Measurements from ENCODE around the gene CMTM5.

Gene CMTM5

DNA sequence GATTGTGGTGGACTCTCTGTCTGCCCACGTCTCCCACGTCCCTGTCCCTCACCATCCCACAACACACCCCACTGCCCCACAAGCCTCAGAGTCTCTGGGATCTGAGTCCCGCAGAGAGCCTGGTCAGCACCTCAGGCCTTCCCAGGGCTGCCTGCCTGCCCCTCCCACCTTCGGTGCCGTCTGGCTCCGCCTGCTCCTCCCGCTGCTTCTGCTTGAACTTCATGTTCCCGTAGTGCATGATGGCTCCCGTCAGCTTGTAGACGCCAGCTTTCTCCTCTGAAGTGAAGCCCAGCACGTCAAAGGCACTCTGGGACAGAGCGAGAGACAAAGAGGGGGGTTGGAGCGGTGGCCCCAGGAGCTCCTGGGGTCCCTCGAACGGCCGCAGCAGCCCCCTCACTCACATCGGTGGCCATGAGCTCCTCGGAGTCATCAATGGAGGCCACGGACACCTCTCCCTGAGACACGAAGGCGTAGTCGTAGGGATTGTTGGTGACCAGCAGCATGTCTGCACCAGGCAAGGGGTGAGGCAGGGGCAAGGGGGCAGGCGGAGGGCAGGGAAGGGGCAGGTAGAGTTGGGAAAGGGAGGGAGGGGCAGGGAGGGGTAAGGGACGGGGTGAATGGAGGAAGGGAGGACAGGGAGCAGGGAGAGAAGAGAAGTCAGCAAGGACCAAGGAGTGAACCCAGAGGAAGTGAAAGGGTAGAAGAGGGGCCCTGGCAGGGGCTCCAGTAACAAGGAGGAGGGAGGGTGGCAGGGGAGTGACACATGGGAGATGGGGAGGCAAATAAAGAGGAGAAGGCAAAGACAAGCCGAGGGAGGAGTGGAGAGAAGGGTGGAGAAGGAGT lies 25.7 kb downstream of the CMTM5 start:
- Histone ChIP-seq H3K79me1 (ENCODE audit: low read length) (no peaks in the 10 kb centered on the region), H3K27me3 (ENCODE audit: insufficient read depth, low read length) (no peaks in the 10 kb centered on the region), H3K14ac (ENCODE audit: low read length) (no peak overlapping the region), H3K23ac (ENCODE audit: low read length) (no peak overlapping the region), H2BK5ac (ENCODE audit: low read depth, low read length, poor library complexity) (no peak overlapping the region), H4K8ac (ENCODE audit: low read depth, low read length) (no peak overlapping the region), H3K9me3 (ENCODE audit: insufficient read depth, low read depth, low read length) (peaks cover 6% of the 10 kb centered on the region), H3K27ac (ENCODE audit: low read depth, low read length) (no peak overlapping the region), H3K9ac (ENCODE audit: low read length) (no peak overlapping the region), H4K12ac (ENCODE audit: low read depth, low read length) (no peak overlapping the region), H2BK120ac (ENCODE audit: insufficient read depth, low read length, poor library complexity) (no peak overlapping the region), H3K4me1 (ENCODE audit: control insufficient read depth in 1 of 2, insufficient read depth in 2 of 2, low read length in 2 of 2) (no peaks in the 10 kb centered on the region), H3K18ac (ENCODE audit: low read length) (no peak overlapping the region), H2AFZ (ENCODE audit: insufficient read depth, low read length, poor library complexity) (no peak overlapping the region), H4K91ac (ENCODE audit: low read depth, low read length) (no peak overlapping the region), H2AK5ac (ENCODE audit: low read length) (no peak overlapping the region), H3K4ac (ENCODE audit: low read depth, low read length) (no peak overlapping the region), H3K79me2 (ENCODE audit: control insufficient read depth, insufficient read depth, low read length, poor library complexity) (no peaks in the 10 kb centered on the region), H3K4me2 (ENCODE audit: low read length) (no peak overlapping the region), H3K36me3 (ENCODE audit: control insufficient read depth in 1 of 2, insufficient read depth in 2 of 2, low read length in 2 of 2) (no peaks in the 10 kb centered on the region), H2BK12ac (ENCODE audit: low read length) (no peak overlapping the region), H3K4me3 (ENCODE audit: low read depth, low read length) (no peak overlapping the region)
- DNase-seq = no peak
- WGBS (ENCODE audit: extremely low coverage, insufficient coverage, insufficient read length) = no CpG with 5 or more reads among the region's 25 CpGs

DNA sequence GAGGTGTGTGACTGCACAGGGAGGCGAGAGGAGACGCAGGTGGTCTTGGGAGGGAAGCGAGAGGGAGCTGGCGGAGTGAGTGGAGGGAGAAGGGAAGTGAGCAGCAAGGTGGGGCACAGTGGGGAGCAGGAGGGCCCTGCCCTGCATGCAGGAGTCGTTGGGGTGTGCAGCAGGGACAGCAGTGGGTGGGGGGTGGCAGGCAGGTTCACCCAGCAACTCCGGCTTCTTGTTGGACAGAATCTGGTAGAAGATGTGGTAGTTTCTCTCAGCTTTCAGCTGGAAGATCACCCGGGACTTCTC lies 26.2 kb downstream of the CMTM5 start:
- Histone ChIP-seq H3K4me3 (ENCODE audit: low read depth, low read length) (no peak overlapping the region), H2BK120ac (ENCODE audit: insufficient read depth, low read length, poor library complexity) (no peak overlapping the region), H3K79me2 (ENCODE audit: control insufficient read depth, insufficient read depth, low read length, poor library complexity) (no peaks in the 10 kb centered on the region), H3K4me2 (ENCODE audit: low read length) (no peak overlapping the region), H3K4ac (ENCODE audit: low read depth, low read length) (no peak overlapping the region), H3K36me3 (ENCODE audit: control insufficient read depth in 1 of 2, insufficient read depth in 2 of 2, low read length in 2 of 2) (no peaks in the 10 kb centered on the region), H2AK5ac (ENCODE audit: low read length) (no peak overlapping the region), H3K18ac (ENCODE audit: low read length) (no peak overlapping the region), H4K8ac (ENCODE audit: low read depth, low read length) (no peak overlapping the region), H3K14ac (ENCODE audit: low read length) (no peak overlapping the region), H3K23ac (ENCODE audit: low read length) (no peak overlapping the region), H4K12ac (ENCODE audit: low read depth, low read length) (no peak overlapping the region), H3K79me1 (ENCODE audit: low read length) (no peaks in the 10 kb centered on the region), H3K27ac (ENCODE audit: low read depth, low read length) (no peak overlapping the region), H2AFZ (ENCODE audit: insufficient read depth, low read length, poor library complexity) (no peak overlapping the region), H3K27me3 (ENCODE audit: insufficient read depth, low read length) (no peaks in the 10 kb centered on the region), H3K9me3 (ENCODE audit: insufficient read depth, low read depth, low read length) (peaks cover 6% of the 10 kb centered on the region), H3K9ac (ENCODE audit: low read length) (no peak overlapping the region), H2BK12ac (ENCODE audit: low read length) (no peak overlapping the region), H3K4me1 (ENCODE audit: control insufficient read depth in 1 of 2, insufficient read depth in 2 of 2, low read length in 2 of 2) (no peaks in the 10 kb centered on the region), H2BK5ac (ENCODE audit: low read depth, low read length, poor library complexity) (no peak overlapping the region), H4K91ac (ENCODE audit: low read depth, low read length) (no peak overlapping the region)
- no peak for DNase-seq
- no CpG with 5 or more reads among the region's 7 CpGs for WGBS (ENCODE audit: extremely low coverage, insufficient coverage, insufficient read length)

DNA sequence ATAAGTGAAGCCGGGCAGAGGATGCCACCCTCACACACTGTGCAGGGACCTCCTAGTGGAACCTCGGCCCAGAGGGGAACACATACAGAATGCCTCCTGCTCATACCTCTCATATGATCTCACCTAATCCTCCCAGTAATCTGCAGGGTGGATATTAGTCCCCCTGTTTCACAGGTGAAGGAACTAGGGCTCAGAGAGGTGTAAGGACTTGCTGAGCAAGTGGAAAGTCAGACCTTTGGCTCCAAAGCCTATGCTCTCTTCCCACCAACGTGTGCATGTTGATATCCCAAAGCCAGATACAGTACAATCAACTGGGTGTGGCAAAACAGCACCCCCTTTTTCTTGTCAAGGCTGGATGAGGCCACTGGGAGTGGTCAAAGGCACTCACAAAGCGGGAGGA lies 27.1 kb downstream of the CMTM5 start:
- WGBS (ENCODE audit: extremely low coverage, insufficient coverage, insufficient read length) = no CpG with 5 or more reads among the region's 4 CpGs
- H3K4me3 ChIP-seq (ENCODE audit: low read depth, low read length) = no peak overlapping the region

DNA sequence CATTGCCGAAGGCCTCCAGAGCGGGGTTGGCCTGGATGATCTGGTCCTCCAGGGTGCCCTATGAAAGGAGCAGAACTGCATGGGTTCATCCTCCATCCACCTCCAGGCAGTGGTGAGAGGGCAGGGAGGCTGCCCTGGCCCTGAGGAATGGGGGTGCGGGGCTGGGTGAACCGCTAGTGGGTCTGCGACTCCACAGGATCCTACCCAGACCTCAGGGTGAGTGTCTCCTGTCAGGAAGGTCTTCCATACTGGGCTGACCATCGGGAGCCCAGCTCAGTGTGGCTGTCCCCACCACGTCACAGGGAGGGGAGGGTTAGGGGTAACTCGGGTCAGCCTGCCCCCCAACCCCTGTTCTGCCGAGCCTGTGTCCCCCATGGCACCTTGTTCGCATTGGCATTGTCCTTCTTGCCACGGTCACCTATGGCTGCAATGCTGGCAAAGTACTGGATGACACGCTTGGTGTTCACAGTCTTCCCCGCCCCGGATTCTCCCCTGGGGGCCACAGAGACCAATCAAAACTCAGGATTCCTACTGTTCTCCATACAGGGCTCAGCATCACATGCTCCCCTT lies 27.6 kb downstream of the CMTM5 start:
- Histone ChIP-seq H4K12ac (ENCODE audit: low read depth, low read length) (no peak overlapping the region), H3K9me3 (ENCODE audit: insufficient read depth, low read depth, low read length) (peaks cover 2% of the 10 kb centered on the region), H3K36me3 (ENCODE audit: control insufficient read depth in 1 of 2, insufficient read depth in 2 of 2, low read length in 2 of 2) (no peaks in the 10 kb centered on the region), H3K27ac (ENCODE audit: low read depth, low read length) (no peak overlapping the region), H2BK12ac (ENCODE audit: low read length) (no peak overlapping the region), H2AK5ac (ENCODE audit: low read length) (no peak overlapping the region), H3K18ac (ENCODE audit: low read length) (no peak overlapping the region), H3K27me3 (ENCODE audit: insufficient read depth, low read length) (no peaks in the 10 kb centered on the region), H3K14ac (ENCODE audit: low read length) (no peak overlapping the region), H3K9ac (ENCODE audit: low read length) (no peak overlapping the region), H3K23ac (ENCODE audit: low read length) (no peak overlapping the region), H3K4me3 (ENCODE audit: low read depth, low read length) (no peak overlapping the region), H2AFZ (ENCODE audit: insufficient read depth, low read length, poor library complexity) (no peak overlapping the region), H2BK120ac (ENCODE audit: insufficient read depth, low read length, poor library complexity) (no peak overlapping the region), H3K4me1 (ENCODE audit: control insufficient read depth in 1 of 2, insufficient read depth in 2 of 2, low read length in 2 of 2) (no peaks in the 10 kb centered on the region), H2BK5ac (ENCODE audit: low read depth, low read length, poor library complexity) (no peak overlapping the region), H3K79me2 (ENCODE audit: control insufficient read depth, insufficient read depth, low read length, poor library complexity) (no peaks in the 10 kb centered on the region), H4K91ac (ENCODE audit: low read depth, low read length) (no peak overlapping the region), H3K4ac (ENCODE audit: low read depth, low read length) (no peak overlapping the region), H4K8ac (ENCODE audit: low read depth, low read length) (no peak overlapping the region), H3K4me2 (ENCODE audit: low read length) (no peak overlapping the region), H3K79me1 (ENCODE audit: low read length) (no peaks in the 10 kb centered on the region)
- no CpG with 5 or more reads among the region's 14 CpGs for WGBS (ENCODE audit: extremely low coverage, insufficient coverage, insufficient read length)
- no peak for DNase-seq

More for the DNA sequence above, 27.1 kb downstream of the CMTM5 start:
- H3K14ac ChIP-seq (ENCODE audit: low read length) = no peak overlapping the region
- H3K27ac ChIP-seq (ENCODE audit: low read depth, low read length) = no peak overlapping the region
- H3K9ac ChIP-seq (ENCODE audit: low read length) = no peak overlapping the region
- H3K4me2 ChIP-seq (ENCODE audit: low read length) = no peak overlapping the region
- H4K91ac ChIP-seq (ENCODE audit: low read depth, low read length) = no peak overlapping the region
- H2BK120ac ChIP-seq (ENCODE audit: insufficient read depth, low read length, poor library complexity) = no peak overlapping the region
- DNase-seq = no peak
- H3K4me1 ChIP-seq (ENCODE audit: control insufficient read depth in 1 of 2, insufficient read depth in 2 of 2, low read length in 2 of 2) = no peaks in the 10 kb centered on the region
- no peak overlapping the region for H3K23ac ChIP-seq (ENCODE audit: low read length)
- no peaks in the 10 kb centered on the region for H3K27me3 ChIP-seq (ENCODE audit: insufficient read depth, low read length)
- no peak overlapping the region for H4K8ac ChIP-seq (ENCODE audit: low read depth, low read length)
- no peaks in the 10 kb centered on the region for H3K79me1 ChIP-seq (ENCODE audit: low read length)
- H2AK5ac ChIP-seq (ENCODE audit: low read length) = no peak overlapping the region
- no peak overlapping the region for H2AFZ ChIP-seq (ENCODE audit: insufficient read depth, low read length, poor library complexity)
- no peak overlapping the region for H3K18ac ChIP-seq (ENCODE audit: low read length)
- H3K36me3 ChIP-seq (ENCODE audit: control insufficient read depth in 1 of 2, insufficient read depth in 2 of 2, low read length in 2 of 2) = no peaks in the 10 kb centered on the region
- peaks cover 2% of the 10 kb centered on the region for H3K9me3 ChIP-seq (ENCODE audit: insufficient read depth, low read depth, low read length)
- no peaks in the 10 kb centered on the region for H3K79me2 ChIP-seq (ENCODE audit: control insufficient read depth, insufficient read depth, low read length, poor library complexity)
- no peak overlapping the region for H3K4ac ChIP-seq (ENCODE audit: low read depth, low read length)
- H2BK5ac ChIP-seq (ENCODE audit: low read depth, low read length, poor library complexity) = no peak overlapping the region
- no peak overlapping the region for H4K12ac ChIP-seq (ENCODE audit: low read depth, low read length)
- no peak overlapping the region for H2BK12ac ChIP-seq (ENCODE audit: low read length)

Data from trophoblast cell (in vitro differentiated cells and primary cell).